MM.1S (cell line): Measurements from ENCODE around the gene PHF3.
A peak's percentile ranks its signal among the peaks of the same experiment; 100 is the strongest.

Experiments used
- DNase-seq: peaks from one replicate; pipeline ENCODE4 v3.0.0-alpha.2; 2015
- H2AFZ ChIP-seq: fragments of 300-600 bp; sonication (generic); 2 replicates; pipeline ENCODE4 v1.6.0; 2016; ENCODE audit warnings: antibody characterized with exemption, low read length
- H3F3A ChIP-seq: fragments of 300-600 bp; sonication (generic); 2 replicates; pipeline ENCODE4 v1.6.1; 2016; ENCODE audit warnings: mild to moderate bottlenecking, antibody characterized with exemption, low read length, moderate library complexity, mixed read lengths; ENCODE audit not compliant: insufficient read depth
- H3K27ac ChIP-seq: fragments of 300-600 bp; sonication (generic); 2 replicates; pipeline ENCODE4 v1.5.1; 2016; ENCODE audit warnings: mild to moderate bottlenecking, low read length
- H3K27me3 ChIP-seq: fragments of 300-600 bp; sonication (generic); replicated peaks from 2 replicates; pipeline ENCODE4 v1.6.0; 2016; ENCODE audit warnings: low read length; ENCODE audit not compliant: insufficient read depth
- H3K36me3 ChIP-seq: fragments of 300-600 bp; sonication (generic); replicated peaks from 2 replicates; pipeline ENCODE4 v1.6.1; 2016; ENCODE audit warnings: mild to moderate bottlenecking, low read length, mixed read lengths; ENCODE audit not compliant: insufficient read depth
- H3K4me1 ChIP-seq: fragments of 300-600 bp; sonication (generic); 2 replicates; pipeline ENCODE4 v1.6.1; 2016; ENCODE audit warnings: low read length, mixed read lengths
- H3K4me2 ChIP-seq: fragments of 300-600 bp; sonication (generic); 2 replicates; pipeline ENCODE4 v1.6.0; 2016; ENCODE audit warnings: low read depth, low read length
- H3K4me3 ChIP-seq: fragments of 300-600 bp; sonication (generic); 2 replicates; pipeline ENCODE4 v1.5.1; 2016; ENCODE audit warnings: low read length, mixed read lengths
- H3K79me2 ChIP-seq: fragments of 300-600 bp; sonication (generic); 2 replicates; pipeline ENCODE4 v1.6.1; 2016; ENCODE audit warnings: mixed run types, low read length, mixed read lengths
- H3K9ac ChIP-seq: fragments of 300-600 bp; sonication (generic); 2 replicates; pipeline ENCODE4 v1.6.1; 2016; ENCODE audit warnings: low read length, mixed read lengths
- H3K9me2 ChIP-seq: fragments of 300-600 bp; sonication (generic); replicated peaks from 2 replicates; pipeline ENCODE4 v1.6.1; 2016; ENCODE audit warnings: mild to moderate bottlenecking, low read length, mixed read lengths; ENCODE audit not compliant: insufficient read depth
- H3K9me3 ChIP-seq: fragments of 300-600 bp; sonication (generic); replicated peaks from 2 replicates; pipeline ENCODE4 v1.6.1; 2016; ENCODE audit warnings: mild to moderate bottlenecking, low read length, mixed read lengths; ENCODE audit not compliant: insufficient read depth
- H4K20me1 ChIP-seq: fragments of 300-600 bp; sonication (generic); 2 replicates; pipeline ENCODE4 v1.6.1; 2016; ENCODE audit warnings: mild to moderate bottlenecking, low read length, moderate library complexity, mixed read lengths; ENCODE audit not compliant: insufficient read depth
- EZH2 ChIP-seq: fragments of 300-600 bp; sonication (generic); optimal IDR thresholded peaks from 2 replicates; pipeline ENCODE3; 2017; ENCODE audit warnings: low read depth, mild to moderate bottlenecking, antibody characterized with exemption, low read length, mixed read lengths
- EZH2phosphoT487 ChIP-seq: fragments of 300-600 bp; sonication (generic); IDR thresholded peaks from 2 replicates; pipeline ENCODE4 v1.6.1; 2018; ENCODE audit warnings: antibody characterized with exemption, low read length
- TF ChIP-seq, protein P1 (sequence below): fragments of 300-600 bp; sonication (generic); IDR thresholded peaks from 2 replicates; pipeline ENCODE4 v1.5.1; 2016; ENCODE audit warnings: antibody characterized with exemption, low read length, mixed read lengths

The PHF3 gene

DNA sequence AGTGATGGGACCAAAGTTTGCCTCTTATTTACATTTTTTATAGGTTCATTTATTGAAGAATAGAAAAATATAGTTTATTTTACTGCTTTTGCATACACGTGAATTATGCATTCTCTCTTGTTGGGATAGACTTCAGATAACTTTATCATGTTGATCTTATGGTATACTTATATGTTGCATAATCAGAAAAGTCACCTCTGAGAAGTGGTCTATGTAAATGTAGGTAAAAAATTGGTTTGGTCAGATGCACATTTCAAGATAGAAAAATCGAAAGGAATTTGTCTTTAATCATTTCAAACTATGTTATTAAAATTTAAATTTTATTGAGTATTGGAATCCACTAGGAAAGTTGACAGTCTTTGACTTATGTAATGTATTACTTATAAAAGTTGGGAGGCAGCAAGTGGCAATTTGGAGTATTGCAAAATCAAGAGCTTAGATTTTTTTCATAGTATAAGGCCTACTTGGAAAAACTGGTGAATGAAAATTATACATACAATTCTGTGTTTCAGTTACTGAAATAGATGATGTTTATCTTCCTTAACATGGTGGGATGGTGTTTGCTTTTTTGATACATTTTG lies 2.4 kb downstream of the PHF3 start:
- Histone ChIP-seq H3K36me3 (no peaks in the 10 kb centered on the region), H3K9me3 (no peaks in the 10 kb centered on the region), H4K20me1 (peaks cover 31% of the 10 kb centered on the region), H3K27me3 (no peaks in the 10 kb centered on the region), H3K4me3 (peak overlapping the region; percentile 88; the same call in 1 of the 2 replicates), H3F3A (no peaks in the 10 kb centered on the region), H3K79me2 (peaks cover 73% of the 10 kb centered on the region), H2AFZ (no peak overlapping the region), H3K9me2 (no peaks in the 10 kb centered on the region), H3K9ac (no peak overlapping the region), H3K4me2 (peak overlapping the region; percentile 96; the same call in 1 of the 2 replicates), H3K4me1 (peaks cover 6% of the 10 kb centered on the region; the same call in 1 of the 2 replicates), H3K27ac (no peak overlapping the region)
- TF ChIP-seq EZH2phosphoT487 = no peak
- TF ChIP-seq, protein P1, sequence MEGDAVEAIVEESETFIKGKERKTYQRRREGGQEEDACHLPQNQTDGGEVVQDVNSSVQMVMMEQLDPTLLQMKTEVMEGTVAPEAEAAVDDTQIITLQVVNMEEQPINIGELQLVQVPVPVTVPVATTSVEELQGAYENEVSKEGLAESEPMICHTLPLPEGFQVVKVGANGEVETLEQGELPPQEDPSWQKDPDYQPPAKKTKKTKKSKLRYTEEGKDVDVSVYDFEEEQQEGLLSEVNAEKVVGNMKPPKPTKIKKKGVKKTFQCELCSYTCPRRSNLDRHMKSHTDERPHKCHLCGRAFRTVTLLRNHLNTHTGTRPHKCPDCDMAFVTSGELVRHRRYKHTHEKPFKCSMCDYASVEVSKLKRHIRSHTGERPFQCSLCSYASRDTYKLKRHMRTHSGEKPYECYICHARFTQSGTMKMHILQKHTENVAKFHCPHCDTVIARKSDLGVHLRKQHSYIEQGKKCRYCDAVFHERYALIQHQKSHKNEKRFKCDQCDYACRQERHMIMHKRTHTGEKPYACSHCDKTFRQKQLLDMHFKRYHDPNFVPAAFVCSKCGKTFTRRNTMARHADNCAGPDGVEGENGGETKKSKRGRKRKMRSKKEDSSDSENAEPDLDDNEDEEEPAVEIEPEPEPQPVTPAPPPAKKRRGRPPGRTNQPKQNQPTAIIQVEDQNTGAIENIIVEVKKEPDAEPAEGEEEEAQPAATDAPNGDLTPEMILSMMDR = no peak
- no peak for TF ChIP-seq EZH2
- no peak for DNase-seq

DNA sequence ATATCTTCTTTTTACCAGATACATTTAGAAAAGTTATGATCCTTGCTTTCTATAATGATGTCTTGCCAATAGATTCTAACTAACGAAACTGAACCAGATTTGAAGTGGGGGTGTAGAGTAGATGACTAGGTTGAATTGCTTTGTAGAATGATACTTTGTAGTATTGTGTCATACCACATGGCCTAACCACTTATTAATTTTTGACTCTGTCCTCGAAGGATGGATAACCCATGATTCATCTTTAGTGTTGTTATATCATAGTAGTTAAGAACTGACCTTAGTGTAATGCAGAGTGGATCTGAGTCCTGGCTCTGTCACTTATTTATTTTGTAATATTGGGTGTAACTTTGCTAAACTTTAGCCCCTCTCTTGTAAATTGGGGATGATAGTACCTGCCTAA lies 4.5 kb downstream of the PHF3 start:
- no peaks in the 10 kb centered on the region for H3K9me2 ChIP-seq
- no peak overlapping the region for H3K27ac ChIP-seq
- no peak for DNase-seq
- peaks cover 2% of the 10 kb centered on the region; the same call in 1 of the 2 replicates for H3K4me1 ChIP-seq
- no peak overlapping the region for H3K4me2 ChIP-seq
- peaks cover 36% of the 10 kb centered on the region for H4K20me1 ChIP-seq
- TF ChIP-seq, protein P1 = no peak
- H3K9ac ChIP-seq = no peak overlapping the region
- peaks cover 94% of the 10 kb centered on the region for H3K79me2 ChIP-seq
- no peaks in the 10 kb centered on the region for H3K9me3 ChIP-seq
- H2AFZ ChIP-seq = no peak overlapping the region
- no peak overlapping the region for H3K4me3 ChIP-seq
- no peaks in the 10 kb centered on the region for H3F3A ChIP-seq
- H3K36me3 ChIP-seq = no peaks in the 10 kb centered on the region
- no peaks in the 10 kb centered on the region for H3K27me3 ChIP-seq

DNA sequence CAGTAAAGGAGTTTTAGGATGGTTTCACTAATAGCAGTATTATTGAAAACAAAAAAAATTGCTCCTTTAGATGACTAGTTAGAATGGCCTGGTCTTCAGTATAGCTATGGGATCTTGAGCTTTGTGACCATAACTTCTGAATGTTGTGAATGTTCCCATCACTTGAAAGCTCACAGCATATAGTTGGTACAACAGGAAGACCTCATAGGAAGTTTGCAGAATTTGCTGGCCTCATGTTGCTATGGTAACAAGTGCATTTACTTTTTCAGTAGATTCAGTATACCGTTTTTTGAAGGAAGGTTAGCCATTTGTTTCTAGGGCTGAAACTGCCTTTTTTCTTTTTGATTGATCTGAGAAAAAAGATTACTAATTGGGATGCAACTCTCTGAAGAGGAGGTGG lies 8.3 kb downstream of the PHF3 start:
- Histone ChIP-seq H3K4me1 (no peaks in the 10 kb centered on the region), H3F3A (no peaks in the 10 kb centered on the region), H3K4me2 (no peak overlapping the region), H2AFZ (no peak overlapping the region), H3K9me3 (no peaks in the 10 kb centered on the region), H3K27me3 (no peaks in the 10 kb centered on the region), H3K79me2 (peaks cover 98% of the 10 kb centered on the region), H3K36me3 (no peaks in the 10 kb centered on the region), H3K9ac (no peak overlapping the region), H3K27ac (no peak overlapping the region), H4K20me1 (peaks cover 35% of the 10 kb centered on the region), H3K4me3 (no peak overlapping the region), H3K9me2 (no peaks in the 10 kb centered on the region)
- DNase-seq = peak; percentile 25
- TF ChIP-seq, protein P1 = no peak
- TF ChIP-seq EZH2 (no peak), EZH2phosphoT487 (no peak)
